SK-N-SH (cell line): ENCODE results near the gene CTDSPL2. TPM values are rescaled to one million over a fixed set of nuclear protein-coding genes. Genes with fewer than 3 reads are reported as not detected.

ENCODE experiments used
- CTCF ChIA-PET: fragments of 300-600, 350-600 bp; formaldehyde crosslinking; extraction: SDS; loops from one replicate; lab custom pipeline; 2021; lab: Yijun Ruan, JAX
- POLR2A ChIA-PET: fragments of 350-600 bp; sonication (Branson Sonifier 250); formaldehyde crosslinking; extraction: SDS; loops from one replicate; lab custom pipeline; 2020; ENCODE audit warnings: antibody characterized with exemption, inconsistent platforms; lab: Yijun Ruan, JAX
- DNase-seq: peaks from one replicate; pipeline ENCODE4 v3.0.0; 2012
- H2AFZ ChIP-seq: fragments of 200-600 bp; sonication (generic); 2 replicates; pipeline ENCODE4 v1.8.1; 2016; ENCODE audit warnings: antibody characterized with exemption, mild to moderate bottlenecking, low read depth
- H3F3A ChIP-seq: fragments of 200-600 bp; sonication (generic); replicated peaks from 2 replicates; pipeline ENCODE3; 2016; ENCODE audit warnings: antibody characterized with exemption, mild to moderate bottlenecking; ENCODE audit not compliant: insufficient read depth
- H3K27ac ChIP-seq, 2 experiments: fragments of 200-500 bp in 1 of 2; fragments of 200-600 bp in 1 of 2; sonication (Bioruptor generic) in 1 of 2; sonication (generic), shearing (Covaris generic) in 1 of 2; 2 replicates each; pipeline versions ENCODE4 v1.5.1 to v1.6.1; 2014 to 2016; ENCODE audit warnings: low read depth in 2 of 2, inconsistent platforms in 1 of 2, low read length in 1 of 2, mild to moderate bottlenecking in 1 of 2, mixed read lengths in 1 of 2
- H3K27me3 ChIP-seq: fragments of 200-600 bp; sonication (generic), shearing (Covaris generic); 2 replicates; pipeline ENCODE4 v1.6.1; 2016; ENCODE audit warnings: mixed run types; ENCODE audit not compliant: insufficient read depth
- H3K36me3 ChIP-seq, 2 experiments: fragments of 200-500 bp in 1 of 2; fragments of 200-600 bp in 1 of 2; sonication (Bioruptor generic) in 1 of 2; sonication (generic) in 1 of 2; replicated peaks in 1 of 2; 2 replicates each; pipeline versions ENCODE3 to v1.5.1; 2014 to 2016; ENCODE audit warnings: low read length in 1 of 2, mild to moderate bottlenecking in 1 of 2; ENCODE audit not compliant: insufficient read depth in 2 of 2, control insufficient read depth in 1 of 2
- H3K4me1 ChIP-seq, 2 experiments: fragments of 200-500 bp in 1 of 2; fragments of 200-600 bp in 1 of 2; sonication (Bioruptor generic) in 1 of 2; sonication (generic), shearing (Covaris generic) in 1 of 2; 2 replicates each; pipeline versions ENCODE4 v1.5.1 to v1.6.1; 2014 to 2016; ENCODE audit warnings: low read depth in 1 of 2, low read length in 1 of 2, mixed run types in 1 of 2; ENCODE audit not compliant: insufficient read depth in 2 of 2, control insufficient read depth in 1 of 2
- H3K4me2 ChIP-seq: fragments of 200-600 bp; sonication (generic), shearing (Covaris generic); 2 replicates; pipeline ENCODE4 v1.6.1; 2017; ENCODE audit warnings: mixed run types
- H3K4me3 ChIP-seq, 2 experiments: fragments of 200-500 bp in 1 of 2; fragments of 200-600 bp in 1 of 2; sonication (Bioruptor generic) in 1 of 2; sonication (generic), shearing (Covaris generic) in 1 of 2; 2 replicates each; pipeline versions ENCODE4 v1.5.1 to v1.8.1; 2014 to 2016; ENCODE audit warnings: low read depth in 2 of 2, inconsistent platforms in 1 of 2, low read length in 1 of 2, mild to moderate bottlenecking in 1 of 2, mixed read lengths in 1 of 2, moderate library complexity in 1 of 2
- H3K79me2 ChIP-seq: fragments of 200-600 bp; sonication (generic); 2 replicates; pipeline ENCODE4 v1.8.1; 2017; ENCODE audit warnings: mild to moderate bottlenecking; ENCODE audit not compliant: insufficient read depth
- H3K9ac ChIP-seq: fragments of 200-600 bp; sonication (generic); 2 replicates; pipeline ENCODE4 v1.6.1; 2017; ENCODE audit warnings: mixed run types
- H3K9me2 ChIP-seq: fragments of 200-600 bp; sonication (generic); 2 replicates; pipeline ENCODE4 v1.6.1; 2017; ENCODE audit warnings: mixed run types
- H3K9me3 ChIP-seq: fragments of 200-600 bp; sonication (generic); 2 replicates; pipeline ENCODE4 v1.6.1; 2017; ENCODE audit warnings: mixed run types, mild to moderate bottlenecking, moderate library complexity
- H4K20me1 ChIP-seq: fragments of 200-600 bp; sonication (generic); 2 replicates; pipeline ENCODE4 v1.6.1; 2017; ENCODE audit warnings: mild to moderate bottlenecking, mixed run types; ENCODE audit not compliant: insufficient read depth
- CHD2 ChIP-seq: fragments of 150-350 bp; IDR thresholded peaks from 2 replicates; pipeline ENCODE4 v1.6.1; 2018; ENCODE audit warnings: low read length; ENCODE audit not compliant: partially characterized antibody
- EP300 ChIP-seq, 2 experiments: IDR thresholded peaks; 2 replicates each; pipeline versions ENCODE4 v1.4.0 to v1.6.1; 2012; ENCODE audit warnings: borderline replicate concordance in 1 of 2, low read depth in 1 of 2, low read length in 1 of 2
- FOSL2 ChIP-seq: IDR thresholded peaks from 2 replicates; pipeline ENCODE4 v1.4.0; 2012; ENCODE audit warnings: low read depth, mild to moderate bottlenecking, moderate library complexity, borderline replicate concordance
- FOXM1 ChIP-seq: IDR thresholded peaks from 2 replicates; pipeline ENCODE4 v1.4.0; 2012; ENCODE audit warnings: low read depth, mild to moderate bottlenecking
- GABPA ChIP-seq: IDR thresholded peaks from 2 replicates; pipeline ENCODE4 v1.4.0; 2012; ENCODE audit warnings: low read depth, mild to moderate bottlenecking
- GATA2 ChIP-seq: sonication (generic); formaldehyde crosslinking; IDR thresholded peaks from 2 replicates; pipeline ENCODE4 v1.5.0; 2020; ENCODE audit warnings: mild to moderate bottlenecking, missing genetic modification reagents
- JUND ChIP-seq: IDR thresholded peaks from 2 replicates; pipeline ENCODE4 v1.4.0; 2012
- MXI1 ChIP-seq: IDR thresholded peaks from 2 replicates; pipeline ENCODE4 v1.6.1; 2012; ENCODE audit warnings: mild to moderate bottlenecking, low read depth, low read length, improper control_type of control experiment
- NFIC ChIP-seq: IDR thresholded peaks from 2 replicates; pipeline ENCODE4 v1.4.0; 2012; ENCODE audit warnings: borderline replicate concordance
- NRF1 ChIP-seq: IDR thresholded peaks from 2 replicates; pipeline ENCODE4 v1.6.1; 2012; ENCODE audit warnings: low read depth, mild to moderate bottlenecking, low read length
- POLR2AphosphoS5 ChIP-seq: IDR thresholded peaks from 2 replicates; pipeline ENCODE4 v1.6.1; 2012; ENCODE audit warnings: low read depth, low read length
- RCOR1 ChIP-seq: fragments of 150-350 bp; IDR thresholded peaks from 2 replicates; pipeline ENCODE4 v1.6.1; 2017; ENCODE audit warnings: antibody characterized with exemption, low read length
- RFX5 ChIP-seq: IDR thresholded peaks from 2 replicates; pipeline ENCODE4 v1.6.1; 2012; ENCODE audit warnings: mild to moderate bottlenecking, improper control_type of control experiment, low read length
- SMC3 ChIP-seq: IDR thresholded peaks from 2 replicates; pipeline ENCODE4 v1.6.1; 2012; ENCODE audit warnings: low read depth, low read length, improper control_type of control experiment
- TEAD4 ChIP-seq: IDR thresholded peaks from 2 replicates; pipeline ENCODE4 v1.4.0; 2012; ENCODE audit warnings: mild to moderate bottlenecking, borderline replicate concordance; ENCODE audit not compliant: insufficient read depth
- WGBS: methylation state at CpG from one replicate; pipeline ENCODE4 v1.1.6; 2017; ENCODE audit warnings: low lambda C conversion rate; 5-methylcytosine and 5-hydroxymethylcytosine counted together
- polyA plus RNA-seq, 3 experiments: library from polyadenylated mRNA; depleted of rRNA; stranded (reverse); fragments of >200 nt; gene quantifications; 2 replicates each; pipeline ENCODE4 v1.2.3, GENCODE V29; 2012
- TF ChIP-seq, protein P1 (sequence below): IDR thresholded peaks from 2 replicates; pipeline ENCODE4 v1.4.0; 2012; ENCODE audit warnings: low read depth
- TF ChIP-seq, protein P2 (sequence below): fragments of 150-350 bp; IDR thresholded peaks from 2 replicates; pipeline ENCODE4 v1.6.1; 2016; ENCODE audit warnings: mild to moderate bottlenecking, low read depth, low read length
- TF ChIP-seq, protein P3 (sequence below): IDR thresholded peaks from 2 replicates; pipeline ENCODE4; 2012
- TF ChIP-seq, protein P4 (sequence below): IDR thresholded peaks from 2 replicates; pipeline ENCODE4 v1.4.0; 2012; ENCODE audit warnings: low read depth, borderline replicate concordance
- TF ChIP-seq, protein P5 (sequence below): IDR thresholded peaks from 2 replicates; pipeline ENCODE4 v1.4.0; 2012; ENCODE audit warnings: low read depth, borderline replicate concordance

CTDSPL2 gene
- polyA plus RNA-seq, 1 of the 3 experiments (the other 2 are of a cell fraction), result 9.0 TPM

DNA sequence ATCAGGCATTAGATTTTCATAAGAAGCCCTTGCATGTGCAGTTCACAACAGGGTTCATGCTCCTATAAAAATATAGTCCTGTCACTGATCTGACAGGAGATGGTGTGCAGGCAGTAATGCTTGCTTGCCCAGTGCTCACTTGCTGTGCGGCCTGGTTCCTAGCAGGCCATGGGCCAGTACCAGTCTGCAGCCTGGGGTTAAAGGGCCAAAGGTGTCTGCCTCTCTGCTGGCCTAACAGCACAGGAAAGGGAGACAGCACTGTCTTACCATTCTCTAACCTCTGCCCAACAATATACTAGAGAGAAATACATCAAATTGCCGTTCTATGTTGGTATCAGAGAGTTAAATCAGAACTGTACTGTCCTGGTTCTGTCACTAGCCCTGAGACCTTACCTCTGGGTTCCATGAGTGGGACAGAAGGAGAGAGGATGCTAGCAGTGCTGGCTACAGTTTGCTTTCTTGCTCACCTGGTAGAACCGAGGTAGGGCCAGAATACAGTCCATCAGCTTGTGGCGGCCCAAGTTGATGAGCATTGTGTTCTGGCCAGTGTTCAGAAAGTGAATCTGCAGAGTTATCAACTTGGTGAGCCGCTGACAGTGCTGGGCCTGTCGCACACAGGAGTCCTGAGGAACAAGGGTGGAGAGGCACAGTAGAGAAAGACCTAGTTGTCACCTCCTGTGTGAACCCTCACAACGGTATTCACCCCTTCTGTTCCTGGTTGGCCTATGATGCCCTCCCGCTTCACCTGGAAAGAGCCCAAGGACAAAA lies 138.1 kb downstream of the CTDSPL2 start:
- H3K4me1 ChIP-seq, result no peaks in the 10 kb centered on the region
- H3K9me3 ChIP-seq, result no peaks in the 10 kb centered on the region
- no peak overlapping the region for H3K9ac ChIP-seq
- H3F3A ChIP-seq, result peaks cover 29% of the 10 kb centered on the region
- no peak overlapping the region for H2AFZ ChIP-seq
- no peak overlapping the region for H3K4me2 ChIP-seq
- WGBS, result 99% methylated on average over 8 of the region's 8 CpGs
- TF ChIP-seq JUND (no peak), NFIC (no peak), POLR2AphosphoS5 (no peak; the same call in 1 of the 2 replicates), MXI1 (no peak), NRF1 (no peak), RCOR1 (no peak), GATA2 (no peak), FOXM1 (no peak), EP300 (IDR thresholded peaks at IDR 0.05; ENCODE audit: borderline replicate concordance in 1 of 2, low read depth in 1 of 2, low read length in 1 of 2) (no peak), SMC3 (no peak), CHD2 (no peak), GABPA (no peak), RFX5 (no peak), FOSL2 (no peak), TEAD4 (no peak)
- TF ChIP-seq, protein P1, sequence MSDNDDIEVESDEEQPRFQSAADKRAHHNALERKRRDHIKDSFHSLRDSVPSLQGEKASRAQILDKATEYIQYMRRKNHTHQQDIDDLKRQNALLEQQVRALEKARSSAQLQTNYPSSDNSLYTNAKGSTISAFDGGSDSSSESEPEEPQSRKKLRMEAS, result no peak
- TF ChIP-seq, protein P2, sequence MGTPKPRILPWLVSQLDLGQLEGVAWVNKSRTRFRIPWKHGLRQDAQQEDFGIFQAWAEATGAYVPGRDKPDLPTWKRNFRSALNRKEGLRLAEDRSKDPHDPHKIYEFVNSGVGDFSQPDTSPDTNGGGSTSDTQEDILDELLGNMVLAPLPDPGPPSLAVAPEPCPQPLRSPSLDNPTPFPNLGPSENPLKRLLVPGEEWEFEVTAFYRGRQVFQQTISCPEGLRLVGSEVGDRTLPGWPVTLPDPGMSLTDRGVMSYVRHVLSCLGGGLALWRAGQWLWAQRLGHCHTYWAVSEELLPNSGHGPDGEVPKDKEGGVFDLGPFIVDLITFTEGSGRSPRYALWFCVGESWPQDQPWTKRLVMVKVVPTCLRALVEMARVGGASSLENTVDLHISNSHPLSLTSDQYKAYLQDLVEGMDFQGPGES, result no peak
- TF ChIP-seq, protein P3, sequence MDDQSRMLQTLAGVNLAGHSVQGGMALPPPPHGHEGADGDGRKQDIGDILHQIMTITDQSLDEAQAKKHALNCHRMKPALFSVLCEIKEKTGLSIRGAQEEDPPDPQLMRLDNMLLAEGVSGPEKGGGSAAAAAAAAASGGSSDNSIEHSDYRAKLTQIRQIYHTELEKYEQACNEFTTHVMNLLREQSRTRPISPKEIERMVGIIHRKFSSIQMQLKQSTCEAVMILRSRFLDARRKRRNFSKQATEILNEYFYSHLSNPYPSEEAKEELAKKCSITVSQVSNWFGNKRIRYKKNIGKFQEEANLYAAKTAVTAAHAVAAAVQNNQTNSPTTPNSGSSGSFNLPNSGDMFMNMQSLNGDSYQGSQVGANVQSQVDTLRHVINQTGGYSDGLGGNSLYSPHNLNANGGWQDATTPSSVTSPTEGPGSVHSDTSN, result no peak
- TF ChIP-seq, protein P4, sequence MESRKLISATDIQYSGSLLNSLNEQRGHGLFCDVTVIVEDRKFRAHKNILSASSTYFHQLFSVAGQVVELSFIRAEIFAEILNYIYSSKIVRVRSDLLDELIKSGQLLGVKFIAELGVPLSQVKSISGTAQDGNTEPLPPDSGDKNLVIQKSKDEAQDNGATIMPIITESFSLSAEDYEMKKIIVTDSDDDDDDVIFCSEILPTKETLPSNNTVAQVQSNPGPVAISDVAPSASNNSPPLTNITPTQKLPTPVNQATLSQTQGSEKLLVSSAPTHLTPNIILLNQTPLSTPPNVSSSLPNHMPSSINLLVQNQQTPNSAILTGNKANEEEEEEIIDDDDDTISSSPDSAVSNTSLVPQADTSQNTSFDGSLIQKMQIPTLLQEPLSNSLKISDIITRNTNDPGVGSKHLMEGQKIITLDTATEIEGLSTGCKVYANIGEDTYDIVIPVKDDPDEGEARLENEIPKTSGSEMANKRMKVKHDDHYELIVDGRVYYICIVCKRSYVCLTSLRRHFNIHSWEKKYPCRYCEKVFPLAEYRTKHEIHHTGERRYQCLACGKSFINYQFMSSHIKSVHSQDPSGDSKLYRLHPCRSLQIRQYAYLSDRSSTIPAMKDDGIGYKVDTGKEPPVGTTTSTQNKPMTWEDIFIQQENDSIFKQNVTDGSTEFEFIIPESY, result no peak
- TF ChIP-seq, protein P5, sequence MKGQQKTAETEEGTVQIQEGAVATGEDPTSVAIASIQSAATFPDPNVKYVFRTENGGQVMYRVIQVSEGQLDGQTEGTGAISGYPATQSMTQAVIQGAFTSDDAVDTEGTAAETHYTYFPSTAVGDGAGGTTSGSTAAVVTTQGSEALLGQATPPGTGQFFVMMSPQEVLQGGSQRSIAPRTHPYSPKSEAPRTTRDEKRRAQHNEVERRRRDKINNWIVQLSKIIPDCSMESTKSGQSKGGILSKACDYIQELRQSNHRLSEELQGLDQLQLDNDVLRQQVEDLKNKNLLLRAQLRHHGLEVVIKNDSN, result no peak
- no peaks in the 10 kb centered on the region for H4K20me1 ChIP-seq
- no peaks in the 10 kb centered on the region for H3K9me2 ChIP-seq
- H3K27ac ChIP-seq, result no peak overlapping the region
- no peaks in the 10 kb centered on the region for H3K27me3 ChIP-seq
- no peaks in the 10 kb centered on the region for H3K79me2 ChIP-seq
- ChIA-PET POLR2A (no interaction called here), CTCF (interaction anchor here (5.5 kb wide), 1 partner anchor 14 kb away, joined by 40 read pairs; no protein-coding TSS in a partner anchor)
- H3K4me3 ChIP-seq, result peak overlapping the region in 1 of 2 experiments; percentile 8; a peak in 1 of 4 replicates
- H3K36me3 ChIP-seq, result peaks cover 67 to 71% of the 10 kb centered on the region in 2 experiments
- DNase-seq, result no peak
